GM12878 (cell line): Measurements from ENCODE around the gene NFKBIE. TPM values are rescaled to one million over a fixed set of nuclear protein-coding genes. Genes with fewer than 3 reads are reported as not detected.

ENCODE experiments used
- ATAC-seq: fragments of 200-7000 bp; cut with Tn5 transposase; 3 replicates; pipeline ENCODE4 v1.9.1; 2020; ENCODE audit warnings: mild to moderate bottlenecking, moderate library complexity
- BruUV-seq: library from RNA; stranded (reverse); fragments of 400-500 nt; replicated peaks from 2 replicates; lab custom pipeline; 2021; lab: Mats Ljungman, UMichigan
- CTCF ChIA-PET: fragments of 300-600 bp; sonication (Branson Sonifier 250); formaldehyde crosslinking; extraction: SDS; loops from one replicate; lab custom pipeline; 2021; ENCODE audit warnings: inconsistent platforms; lab: Yijun Ruan, JAX
- POLR2A ChIA-PET: fragments of 350-600 bp; formaldehyde crosslinking; extraction: SDS; loops from one replicate; lab custom pipeline; 2021; ENCODE audit warnings: inconsistent platforms; lab: Charles Lee
- RAD21 ChIA-PET: fragments of 300-600 bp; sonication (Branson Sonifier 250); formaldehyde crosslinking; loops from one replicate; lab custom pipeline; 2023; ENCODE audit warnings: antibody characterized with exemption; ENCODE audit not compliant: unreplicated experiment; lab: Charles Lee
- SMC1A ChIA-PET: fragments of 300-600 bp; sonication (Branson Sonifier 250); formaldehyde crosslinking; loops from one replicate; lab custom pipeline; 2023; ENCODE audit not compliant: unreplicated experiment, uncharacterized antibody; lab: Charles Lee
- DNase-seq: peaks from one replicate; pipeline ENCODE4 v3.0.0-alpha.2; 2011; ENCODE audit warnings: low read depth, low spot score
- FAIRE-seq: peaks from 3 replicates; lab custom pipeline; 2011; peaks lifted over from hg19 to GRCh38; lab: Jason Lieb, UNC
- H2AFZ ChIP-seq: 2 replicates; pipeline ENCODE4 v1.6.0; 2011; ENCODE audit warnings: low read depth, low read length, control low read depth; ENCODE audit not compliant: control insufficient read depth
- H3K27ac ChIP-seq: 2 replicates; pipeline ENCODE4 v1.5.1; 2011; ENCODE audit warnings: control low read depth; ENCODE audit not compliant: control insufficient read depth, insufficient read depth
- H3K27me3 ChIP-seq, 2 experiments: replicated peaks in 1 of 2; 2 replicates each; pipeline versions ENCODE4 v1.6.0 to v1.6.1; 2011; ENCODE audit warnings: low read length in 1 of 2; ENCODE audit not compliant: control insufficient read depth in 2 of 2, insufficient read depth in 2 of 2
- H3K36me3 ChIP-seq, 2 experiments: 2 replicates each; pipeline ENCODE4 v1.5.1; 2011; ENCODE audit warnings: low read length in 1 of 2; ENCODE audit not compliant: control insufficient read depth in 2 of 2, insufficient read depth in 2 of 2
- H3K4me1 ChIP-seq: 2 replicates; pipeline ENCODE4 v1.6.1; 2011; ENCODE audit warnings: mild to moderate bottlenecking, low read length, moderate library complexity, mixed read lengths; ENCODE audit not compliant: control insufficient read depth, insufficient read depth
- H3K4me2 ChIP-seq: 2 replicates; pipeline ENCODE4 v1.6.0; 2011; ENCODE audit warnings: control low read depth; ENCODE audit not compliant: control insufficient read depth, insufficient read depth
- H3K4me3 ChIP-seq: fragments of 200-600 bp; sonication (generic); 2 replicates; pipeline ENCODE4 v1.5.1; 2016
- H3K79me2 ChIP-seq: 2 replicates; pipeline ENCODE4 v1.6.0; 2011; ENCODE audit warnings: low read length; ENCODE audit not compliant: control insufficient read depth, insufficient read depth
- H3K9ac ChIP-seq: 2 replicates; pipeline ENCODE4 v1.8.0; 2011; ENCODE audit warnings: low read length, control low read depth, mixed read lengths; ENCODE audit not compliant: control insufficient read depth, insufficient read depth
- H3K9me3 ChIP-seq: replicated peaks from 3 replicates; pipeline ENCODE4 v1.5.1; 2011; ENCODE audit warnings: mild to moderate bottlenecking, low read length; ENCODE audit not compliant: control insufficient read depth, insufficient read depth
- H4K20me1 ChIP-seq: 2 replicates; pipeline ENCODE4 v1.6.0; 2011; ENCODE audit not compliant: control insufficient read depth, insufficient read depth
- ATF7 ChIP-seq: fragments of 450-650 bp; IDR thresholded peaks from 2 replicates; pipeline ENCODE4 v1.6.1; 2016; ENCODE audit warnings: low read depth, mild to moderate bottlenecking
- BCL3 ChIP-seq: IDR thresholded peaks from 2 replicates; pipeline ENCODE4 v1.6.1; 2011; ENCODE audit warnings: borderline replicate concordance, low read depth, mild to moderate bottlenecking, moderate library complexity, low read length; ENCODE audit not compliant: insufficient read depth, poor library complexity, severe bottlenecking
- BHLHE40 ChIP-seq, 2 experiments: fragments of 450-650 bp in 1 of 2; IDR thresholded peaks; 2 replicates each; pipeline ENCODE4 v1.6.1; 2011 to 2017; ENCODE audit warnings: low read depth in 2 of 2, borderline replicate concordance in 1 of 2, improper control_type of control experiment in 1 of 2, low read length in 1 of 2, mild to moderate bottlenecking in 1 of 2
- CEBPZ ChIP-seq: fragments of 150-350 bp; IDR thresholded peaks from 2 replicates; pipeline ENCODE4 v1.6.1; 2016; ENCODE audit warnings: low read depth, low read length
- CUX1 ChIP-seq: IDR thresholded peaks from 2 replicates; pipeline ENCODE4 v1.6.1; 2012; ENCODE audit warnings: improper control_type of control experiment, low read depth, low read length; ENCODE audit not compliant: insufficient replicate concordance
- E2F4 ChIP-seq: IDR thresholded peaks from 2 replicates; pipeline ENCODE4 v1.6.1; 2012; ENCODE audit warnings: low read depth, low read length, improper control_type of control experiment
- FOXM1 ChIP-seq: IDR thresholded peaks from 2 replicates; pipeline ENCODE4 v1.6.1; 2012; ENCODE audit warnings: low read depth, mild to moderate bottlenecking, inconsistent platforms, low read length, moderate library complexity
- IRF4 ChIP-seq: IDR thresholded peaks from 2 replicates; pipeline ENCODE4 v1.6.1; 2011; ENCODE audit warnings: low read depth, low read length
- NFYA ChIP-seq: IDR thresholded peaks from 2 replicates; pipeline ENCODE4 v1.6.1; 2011; ENCODE audit warnings: low read depth, mild to moderate bottlenecking, low read length, improper control_type of control experiment, borderline replicate concordance
- SPI1 ChIP-seq: IDR thresholded peaks from 2 replicates; pipeline ENCODE4 v1.6.1; 2011; ENCODE audit warnings: low read depth, mild to moderate bottlenecking, low read length, moderate library complexity, borderline replicate concordance; ENCODE audit not compliant: insufficient read depth
- SREBF1 ChIP-seq: IDR thresholded peaks from 2 replicates; pipeline ENCODE4 v1.6.1; 2012; ENCODE audit warnings: mild to moderate bottlenecking, low read length
- STAT3 ChIP-seq: IDR thresholded peaks from 2 replicates; pipeline ENCODE4 v1.6.1; 2011; ENCODE audit warnings: low read depth, low read length, improper control_type of control experiment
- ZNF384 ChIP-seq: IDR thresholded peaks from 2 replicates; pipeline ENCODE4 v1.6.1; 2012; ENCODE audit warnings: low read depth, mild to moderate bottlenecking, low read length, improper control_type of control experiment, borderline replicate concordance
- WGBS: methylation state at CpG from one replicate; pipeline ENCODE4 v1.1.6; 2016; ENCODE audit warnings: low lambda C conversion rate; ENCODE audit not compliant: insufficient replicate concordance, insufficient coverage; ENCODE audit errors: missing lambda C conversion rate; 5-methylcytosine and 5-hydroxymethylcytosine counted together
- in situ Hi-C: fragments of 300-500 bp; cut with MboI; formaldehyde crosslinking; loops from 9 replicates; pipeline ENCODE4 v1.14.3; 2018; ENCODE audit warnings: mixed read lengths
- intact Hi-C: fragments of 100-400 bp; cut with micrococcal nuclease; formaldehyde crosslinking; loops from one replicate; pipeline ENCODE4 v1.14.2; 2022; ENCODE audit not compliant: unreplicated experiment
- polyA plus RNA-seq, 11 experiments: library from polyadenylated mRNA; depleted of rRNA in 4 of 11; unstranded in 6 of 11; stranded (reverse) in 5 of 11; fragments of >200 nt; fragmentation: Nextera tagmentation in 4 of 11; fragmentation: Illumina TruSeq in 1 of 11; extraction: Ambion mirVana in 4 of 11; extraction: Trizol in 1 of 11; gene quantifications; 1 replicate in 1 of 11; 2 replicates in 10 of 11; pipeline versions ENCODE4 v1.2.1 to v1.2.3, GENCODE V29; 2011 to 2016; ENCODE audit warnings: inconsistent platforms in 2 of 11, missing spikeins in 2 of 11, low read depth in 1 of 11
- total RNA-seq, 4 experiments: library from RNA; depleted of rRNA in 3 of 4; stranded (reverse); fragments of >200 nt in 3 of 4; fragmentation: Illumina TruSeq in 1 of 4; extraction: Trizol in 1 of 4; gene quantifications; 2 replicates each; pipeline versions ENCODE4 v1.2.1 to v1.2.3, GENCODE V29; 2013 to 2021

NFKBIE gene
- total and polyA plus RNA-seq, 10 of the 15 experiments (the other 5 are each of a cell fraction or from before 2014, with no cell fraction given): 10.4 to 106 (median 38.8) TPM

GRCh38 chr6:44298864-44299263, 33.5 kb upstream of the NFKBIE start:
- Histone ChIP-seq H3K9ac (no peak overlapping the region), H4K20me1 (no peaks in the 10 kb centered on the region), H3K9me3 (no peaks in the 10 kb centered on the region), H3K4me2 (no peak overlapping the region), H3K4me1 (no peaks in the 10 kb centered on the region), H3K79me2 (no peaks in the 10 kb centered on the region), H2AFZ (no peak overlapping the region), H3K36me3 (peaks cover under 1 to 18% of the 10 kb centered on the region in 2 experiments; a peak in 2 of 4 replicates), H3K27me3 (peaks cover 9 to 11% of the 10 kb centered on the region in 2 experiments), H3K27ac (no peak overlapping the region), H3K4me3 (no peak overlapping the region)
- RAD21 ChIA-PET: no interaction called here
- intact Hi-C loops: no loop called here
- 62% methylated on average over 3 of the region's 3 CpGs for WGBS
- BruUV-seq: no TSS peak
- FAIRE-seq (no peak), DNase-seq (no peak), ATAC-seq (no peak)
- CTCF ChIA-PET: interaction anchor here (1.1 to 1.5 kb wide), 2 partner anchors 14 to 31 kb away, joined by 4 to 5 read pairs; partner anchors contain the start of gene AARS2
- SMC1A ChIA-PET: no interaction called here
- POLR2A ChIA-PET: no interaction called here
- in situ Hi-C loops: no loop called here
- TF ChIP-seq SREBF1: no peak
- no peak for TF ChIP-seq IRF4
- no peak for TF ChIP-seq NFYA
- TF ChIP-seq BCL3: no peak
- no peak for TF ChIP-seq ZNF384
- no peak for TF ChIP-seq E2F4
- no peak for TF ChIP-seq STAT3
- TF ChIP-seq CEBPZ: no peak
- no peak for TF ChIP-seq ATF7
- no peak for TF ChIP-seq SPI1
- TF ChIP-seq CUX1: no peak
- TF ChIP-seq BHLHE40 (IDR thresholded peaks at IDR 0.05; ENCODE audit: borderline replicate concordance in 1 of 2, low read depth in 2 of 2, low read length in 1 of 2): no peak
- no peak for TF ChIP-seq FOXM1
